DOHH2 (cell line): ENCODE results near the gene CAPN12.

Source experiments
- CTCF ChIP-seq: fragments of 200-600 bp; sonication (generic); IDR thresholded peaks from one replicate; pipeline ENCODE4 v1.5.1; 2014; ENCODE audit warnings: antibody characterized with exemption, mild to moderate bottlenecking, low read depth, low read length; ENCODE audit not compliant: poor library complexity, severe bottlenecking
- EZH2phosphoT487 ChIP-seq: fragments of 200-600 bp; sonication (generic); IDR thresholded peaks from 2 replicates; pipeline ENCODE4 v1.6.1; 2017; ENCODE audit warnings: borderline replicate concordance, mild to moderate bottlenecking, antibody characterized with exemption, low read length, moderate library complexity, mixed read lengths

- TF ChIP-seq CTCF (no peak), EZH2phosphoT487 (no peak)
These were observed 9.6 kb downstream of the CAPN12 start for GRCh38 chr19:38734426-38735256.
